NCI-H748 (cell line): ENCODE results near the gene MPHOSPH8.
"Not testable (repeated sequence)": the region's sequence is repeated elsewhere in the genome, so short reads cannot be mapped to it uniquely, and the experiment has no call there.

Experiments used
- DNase-seq: peaks from one replicate; lab custom pipeline; 2025; ENCODE audit not compliant: unreplicated experiment; lab: John Stamatoyannopoulos, UW

The MPHOSPH8 gene

GRCh38 chr13:19680751-19681150, 47.3 kb downstream of the MPHOSPH8 start:
- DNase-seq: no peak

GRCh38 chr13:19681517-19681916, 48.1 kb downstream of the MPHOSPH8 start:
- no peak for DNase-seq

GRCh38 chr13:19685034-19685433, 51.6 kb downstream of the MPHOSPH8 start:
- DNase-seq: peak; percentile 19

GRCh38 chr13:19685437-19685836, 52.0 kb downstream of the MPHOSPH8 start:
- no peak for DNase-seq

GRCh38 chr13:19691447-19691846, 58.0 kb downstream of the MPHOSPH8 start:
- not testable (repeated sequence) for DNase-seq

- no peak for DNase-seq
These were observed 62.0 kb downstream of the MPHOSPH8 start for GRCh38 chr13:19695428-19695827.

GRCh38 chr13:19695829-19696228, 62.4 kb downstream of the MPHOSPH8 start:
- no peak for DNase-seq

- DNase-seq: not testable (repeated sequence)
These were observed 67.5 kb downstream of the MPHOSPH8 start for GRCh38 chr13:19700963-19701362.

GRCh38 chr13:19701619-19702018, 68.2 kb downstream of the MPHOSPH8 start:
- not testable (repeated sequence) for DNase-seq

- DNase-seq: not testable (repeated sequence)
These were observed 70.8 kb downstream of the MPHOSPH8 start for GRCh38 chr13:19704256-19704655.

GRCh38 chr13:19709039-19709438, 75.6 kb downstream of the MPHOSPH8 start:
- DNase-seq: not testable (repeated sequence)

- DNase-seq: not testable (repeated sequence)
These were observed 76.3 kb downstream of the MPHOSPH8 start for GRCh38 chr13:19709782-19710181.

GRCh38 chr13:19713186-19713965, 79.9 kb downstream of the MPHOSPH8 start:
- DNase-seq: no peak

GRCh38 chr13:19720039-19720438, 86.6 kb downstream of the MPHOSPH8 start:
- DNase-seq: no peak
